CD4-positive, alpha-beta T cell treated with Interleukin-15 for 4 hours (primary cell): Measurements from ENCODE around the gene BLM.
A peak's percentile ranks its signal among the peaks of the same experiment; 100 is the strongest.
"Not testable (repeated sequence)": the region's sequence is repeated elsewhere in the genome, so short reads cannot be mapped to it uniquely, and the experiment has no call there.

Experiments
- DNase-seq: peaks from one replicate; pipeline ENCODE4 v3.0.0-alpha.2; 2020; ENCODE audit warnings: low spot score

The BLM gene

DNA sequence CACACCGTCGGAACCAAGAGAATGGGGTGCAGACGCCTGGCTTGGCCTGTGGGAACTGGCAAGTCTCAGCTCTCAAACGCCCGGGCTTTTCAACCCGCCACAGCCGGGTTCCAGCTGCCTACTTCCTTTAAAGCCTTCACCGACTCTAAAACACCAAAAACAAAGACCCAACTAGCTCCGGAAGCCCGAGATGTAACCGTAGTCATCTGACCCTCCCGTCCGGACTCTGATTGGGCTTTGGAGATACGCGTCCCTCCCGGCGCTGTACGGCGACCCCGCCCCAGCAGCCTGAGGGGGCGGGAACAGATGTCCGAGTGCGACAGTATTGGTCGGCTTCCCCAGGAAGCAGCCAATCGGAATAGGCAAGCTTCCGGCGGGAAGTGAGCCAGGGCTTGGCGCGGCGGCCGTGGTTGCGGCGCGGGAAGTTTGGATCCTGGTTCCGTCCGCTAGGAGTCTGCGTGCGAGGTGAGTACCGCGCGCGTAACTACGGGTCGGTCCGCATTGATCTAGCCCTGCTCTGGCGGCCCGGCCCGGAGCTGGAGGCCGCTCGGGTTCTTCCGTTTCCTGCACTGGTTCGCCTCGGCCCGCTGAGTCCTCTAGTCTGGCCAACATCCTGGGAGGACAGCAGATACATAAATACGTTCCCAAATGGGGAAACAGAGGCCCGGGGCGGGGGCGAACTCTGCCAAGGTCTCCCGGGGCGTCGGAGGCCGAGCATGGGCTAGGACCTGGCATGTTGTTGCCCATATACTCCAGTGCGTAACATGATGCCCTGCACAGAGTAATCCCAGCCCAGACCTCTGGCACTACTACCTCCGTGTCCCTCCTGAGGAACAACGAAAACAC lies at the start of gene BLM:
Gene BLM, plus strand, starts transcription at position 371 of the 846 bp plus-strand sequence. CDS start 30,047 bp downstream, outside the sequence.
- DNase-seq = peak; percentile 96

- DNase-seq = not testable (repeated sequence)
Measured at GRCh38 chr15:90667755-90668345, 49.3 kb upstream of the BLM start.

- DNase-seq = not testable (repeated sequence)
Measured at GRCh38 chr15:90670631-90671030, 46.5 kb upstream of the BLM start.

DNA sequence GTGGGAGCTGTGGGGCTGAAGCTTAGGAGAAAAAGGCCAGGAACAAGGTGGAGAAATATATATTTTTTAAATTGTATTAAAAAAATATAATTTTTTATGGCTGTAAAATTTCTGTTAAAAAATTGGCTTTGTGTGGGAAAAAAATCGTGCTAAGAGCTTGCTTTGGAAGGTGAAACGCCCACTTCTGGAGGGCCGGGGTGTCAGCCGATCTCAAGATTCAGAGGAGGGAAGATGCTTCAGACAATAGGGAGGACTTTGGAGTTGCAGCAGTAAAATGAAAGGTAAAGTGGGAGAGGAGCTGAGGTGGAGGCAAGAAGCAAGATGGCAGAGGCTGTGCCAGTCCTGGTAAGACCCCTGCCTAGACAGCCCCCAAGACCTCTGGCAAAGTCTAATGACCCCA lies 45.9 kb upstream of the BLM start:
- no peak for DNase-seq

DNA sequence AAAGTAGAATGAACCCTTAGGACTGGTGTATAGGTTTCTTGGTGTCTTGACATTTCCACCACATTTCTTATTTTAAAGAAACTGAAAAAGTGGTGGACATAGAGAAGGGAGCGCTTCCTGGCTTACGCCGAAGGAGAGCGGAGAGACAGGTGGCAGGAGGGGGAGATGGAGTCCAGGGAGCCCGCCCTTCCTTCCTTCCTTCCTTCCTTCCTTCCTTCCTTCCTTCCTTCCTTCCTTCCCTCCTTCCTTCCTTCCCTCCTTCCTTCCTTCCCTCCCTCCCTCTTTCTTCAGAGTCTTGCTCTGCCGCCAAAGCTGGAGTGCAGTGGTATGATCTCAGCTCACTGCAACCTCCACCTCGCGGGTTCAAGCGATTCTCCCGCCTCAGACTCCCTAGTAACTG lies 43.8 kb upstream of the BLM start:
- not testable (repeated sequence) for DNase-seq

- DNase-seq = no peak
Measured at GRCh38 chr15:90674476-90674875, 42.7 kb upstream of the BLM start.

- DNase-seq = no peak
Measured at GRCh38 chr15:90675464-90675863, 41.7 kb upstream of the BLM start.

DNA sequence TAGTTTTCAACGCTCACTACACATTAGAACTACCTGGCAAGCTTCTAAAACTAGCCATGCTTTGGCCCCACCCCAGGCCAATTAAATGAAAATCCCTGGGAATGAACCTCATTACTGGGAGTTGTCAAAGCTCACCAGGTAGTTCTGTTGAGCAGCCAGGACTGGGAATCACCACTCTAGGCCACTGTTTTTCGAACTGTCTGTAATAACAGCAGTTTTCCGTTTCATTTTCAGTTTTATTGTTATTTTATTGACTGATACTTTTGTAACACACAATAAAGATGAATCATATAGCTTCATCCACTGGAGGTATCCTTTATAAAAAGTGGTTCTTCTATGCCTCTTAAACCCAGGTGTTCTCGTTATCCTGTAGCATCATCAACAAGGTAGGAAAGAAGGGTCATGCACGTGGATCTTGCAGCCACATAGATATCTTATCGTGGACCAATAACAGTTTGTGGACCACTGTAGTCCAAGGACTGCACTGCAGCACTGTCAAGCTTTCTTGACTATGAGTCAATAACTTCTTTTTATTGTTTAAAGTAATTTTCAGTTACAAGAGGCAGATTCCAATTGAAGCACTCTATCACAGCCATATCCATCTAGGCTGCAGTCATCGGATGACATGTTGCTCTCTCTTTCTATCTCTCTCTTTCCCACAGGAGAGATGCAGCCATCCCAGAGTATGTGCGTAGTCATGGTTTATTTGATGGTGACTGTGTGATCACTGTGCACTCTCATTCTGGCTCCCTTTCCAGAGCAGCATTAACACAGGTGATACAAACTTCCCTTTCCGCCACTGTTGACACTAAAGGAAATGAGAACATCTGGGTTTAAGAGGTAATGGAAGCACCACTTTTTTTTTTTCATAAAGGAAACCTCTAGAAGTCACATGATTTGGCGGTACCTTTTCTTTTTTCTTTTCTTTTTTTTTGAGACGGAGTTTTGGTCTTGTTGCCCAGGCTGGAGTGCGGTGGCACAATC lies 39.0 kb upstream of the BLM start:
- no peak for DNase-seq

- no peak for DNase-seq
Measured at GRCh38 chr15:90679959-90680358, 37.2 kb upstream of the BLM start.

DNA sequence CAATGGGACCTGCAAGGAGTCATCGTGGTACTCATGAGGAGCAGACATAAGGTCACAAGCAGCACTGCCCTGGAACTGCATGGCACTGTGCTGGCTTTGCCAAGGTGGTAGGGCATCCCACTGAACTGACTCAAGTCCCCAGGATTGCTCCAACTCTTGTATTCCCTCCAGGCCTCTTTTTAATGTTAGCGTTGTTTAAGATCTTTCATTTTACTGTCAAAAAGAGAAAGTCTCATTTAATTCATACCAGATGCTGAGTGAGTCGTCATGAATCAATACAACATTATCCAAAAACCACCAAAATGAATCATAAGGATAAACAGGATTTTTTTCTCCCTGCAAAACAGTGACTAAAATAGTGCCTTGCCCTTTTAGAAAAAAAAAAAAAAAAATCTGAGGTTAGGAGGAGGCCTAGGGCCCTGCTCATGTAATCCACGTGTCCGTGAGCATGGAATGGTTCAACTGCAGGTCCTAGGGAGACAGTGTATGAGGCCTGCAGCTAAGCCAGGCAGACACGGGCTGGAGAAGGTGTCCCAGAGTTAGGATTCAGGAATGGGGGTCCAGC lies 36.7 kb upstream of the BLM start:
- no peak for DNase-seq

DNA sequence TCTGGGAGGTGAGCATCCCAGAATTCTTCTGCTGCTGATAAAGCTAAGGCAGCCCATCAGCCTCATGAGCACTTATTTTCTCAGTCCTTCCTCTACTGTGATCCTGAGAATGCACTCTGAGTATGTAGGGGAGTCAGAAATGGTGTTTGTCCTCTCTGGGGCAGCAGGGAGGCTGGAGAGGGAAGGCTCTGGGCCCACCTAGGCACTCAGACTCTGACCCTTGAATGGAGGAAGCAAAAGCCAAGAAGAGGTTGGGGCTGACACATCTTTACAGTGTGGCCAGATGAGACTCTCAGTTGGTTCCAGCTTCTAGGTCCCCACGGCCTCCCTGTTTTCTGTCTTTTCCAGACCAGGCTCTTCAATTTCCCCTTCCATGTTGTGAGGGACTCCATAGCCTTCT lies 36.1 kb upstream of the BLM start:
- DNase-seq = no peak

DNA sequence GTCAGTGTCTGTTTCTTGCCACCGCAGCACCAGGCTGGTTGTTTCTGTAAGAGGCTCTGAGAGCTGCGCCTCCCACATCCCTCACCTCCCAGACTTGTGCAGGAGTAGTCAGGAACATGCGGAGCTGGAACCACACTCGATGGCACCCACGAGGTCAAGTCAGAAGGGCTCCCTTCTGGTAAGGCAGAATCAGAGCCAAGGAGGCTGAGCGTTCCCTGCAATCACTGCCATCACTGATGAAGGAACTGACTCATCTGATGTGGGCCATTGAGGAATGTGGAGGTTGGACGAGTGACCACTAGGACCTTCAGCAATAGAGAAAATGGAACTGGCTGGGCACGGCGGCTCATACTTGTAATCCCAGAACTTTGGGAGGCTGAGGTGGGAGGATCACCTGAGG lies 35.7 kb upstream of the BLM start:
- no peak for DNase-seq

DNA sequence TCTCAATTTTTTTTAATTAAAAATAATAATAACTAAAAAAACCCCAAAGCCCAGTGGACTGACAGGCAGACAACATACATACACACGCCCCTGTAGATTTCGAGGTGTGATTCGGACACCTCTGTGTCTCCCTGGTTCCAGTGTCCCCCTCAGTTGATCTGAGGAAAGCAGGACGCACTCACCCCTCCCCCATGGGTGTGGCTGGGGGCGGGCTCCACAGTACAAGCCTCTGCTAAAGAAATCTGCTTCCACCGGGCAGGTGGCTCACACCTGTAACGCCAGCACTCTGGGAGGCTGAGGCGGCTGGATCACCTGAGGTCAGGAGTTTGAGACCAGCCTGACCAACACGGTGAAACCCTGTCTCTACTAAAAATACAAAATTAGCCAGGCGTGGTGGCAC lies 33.8 kb upstream of the BLM start:
- no peak for DNase-seq

DNA sequence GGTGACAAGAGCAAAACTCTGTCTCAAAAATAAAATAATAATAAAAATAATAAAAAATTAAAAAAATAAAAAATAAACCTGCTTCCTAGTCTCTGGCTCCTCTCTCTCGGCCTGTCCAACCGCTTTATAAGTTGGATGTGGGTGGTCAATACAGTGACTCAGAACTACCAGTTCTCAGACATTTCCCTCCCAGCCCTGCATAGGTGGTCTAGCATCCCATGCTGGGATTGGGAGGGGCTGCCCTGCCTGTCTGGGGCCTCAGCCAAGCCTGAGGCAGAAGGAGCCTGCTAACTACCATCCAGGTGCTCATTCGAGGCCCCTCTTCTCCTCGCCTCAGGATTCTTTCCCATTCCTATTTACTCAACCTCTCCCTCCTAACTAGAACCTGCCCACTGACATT lies 33.3 kb upstream of the BLM start:
- no peak for DNase-seq

DNA sequence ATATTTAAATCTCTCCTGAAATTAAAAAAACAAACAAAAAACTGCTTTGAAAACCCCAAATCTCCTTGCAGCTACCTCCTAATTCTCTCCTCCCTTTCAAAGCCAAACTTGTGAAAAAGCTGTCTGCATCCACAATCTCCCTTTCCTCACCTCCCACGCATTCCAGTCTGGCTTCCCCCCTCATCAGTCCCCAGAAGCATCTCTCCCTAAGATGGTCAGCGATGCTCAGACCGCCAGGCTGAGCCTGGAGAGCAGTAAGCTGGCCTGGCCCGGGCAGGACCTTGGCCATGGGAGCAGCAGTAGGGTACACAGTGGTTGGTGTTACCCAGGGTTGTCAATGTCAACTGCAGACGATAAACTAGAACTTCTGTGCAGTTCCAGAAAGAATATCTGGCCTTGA lies 32.9 kb upstream of the BLM start:
- DNase-seq = no peak

- no peak for DNase-seq
Measured at GRCh38 chr15:90685591-90686434, 31.3 kb upstream of the BLM start.

- peak; percentile 51 for DNase-seq
Measured at GRCh38 chr15:90686435-90687218, 30.5 kb upstream of the BLM start.

DNA sequence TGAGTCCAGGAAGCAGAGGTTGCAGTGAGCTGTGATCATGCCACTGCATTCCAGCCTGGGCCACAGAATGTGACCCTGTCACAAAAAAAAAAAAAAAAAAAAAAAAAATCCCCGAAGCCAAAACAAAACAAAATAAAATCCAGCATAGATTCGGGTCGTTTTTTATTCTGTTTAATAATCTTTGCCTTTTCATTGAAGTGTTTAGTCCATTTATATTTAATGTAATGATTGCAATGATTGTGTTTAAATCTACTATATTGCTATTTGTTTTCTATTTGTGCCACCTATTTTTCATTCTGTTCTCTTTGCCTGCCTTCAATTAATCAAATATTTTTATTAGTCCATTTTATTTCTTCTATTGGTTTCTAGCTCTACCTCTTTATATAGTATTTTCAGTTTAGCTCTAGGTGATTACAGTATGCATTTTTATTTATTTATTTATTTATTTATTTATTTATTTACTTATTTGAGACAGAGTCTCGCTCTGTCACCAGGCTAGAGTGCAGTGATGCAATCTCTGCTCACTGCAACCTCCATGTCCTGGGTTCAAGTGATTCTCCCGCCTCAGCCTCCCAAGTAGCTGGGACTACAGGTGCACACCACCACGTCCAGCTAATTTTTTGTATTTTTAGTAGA lies 27.7 kb upstream of the BLM start:
- DNase-seq = not testable (repeated sequence)

GRCh38 chr15:90690585-90690984 lies 26.6 kb upstream of the BLM start:
- DNase-seq = no peak

GRCh38 chr15:90691369-90691768 lies 25.8 kb upstream of the BLM start:
- DNase-seq = no peak
